ENCODE results near the gene MPV17L2. TPM values are rescaled to one million over a fixed set of nuclear protein-coding genes. Genes with fewer than 3 reads are reported as not detected.

MPV17L2 gene
- total and polyA plus RNA-seq, 2 donors (not counting 3 experiments of a cell fraction or from before 2014, with no cell fraction given) = 13.8 to 27.6 TPM

GRCh38 chr19:18197941-18198340 is 4.9 kb downstream of the MPV17L2 start:
- Histone ChIP-seq H3K9me1 (replicated peaks; ENCODE audit: control insufficient read depth, extremely low read depth, insufficient read depth, low read length) (no peaks in the 10 kb centered on the region), H3K27ac (ENCODE audit: insufficient read depth, low read depth, low read length) (no peak overlapping the region), H3K4me1 (ENCODE audit: control insufficient read depth, extremely low read depth, insufficient read depth, low read length) (peaks cover 10% of the 10 kb centered on the region), H3K27me3 (ENCODE audit: control insufficient read depth in 2 of 2, insufficient read depth in 2 of 2, low read length in 2 of 2) (no peaks in the 10 kb centered on the region), H2AFZ (ENCODE audit: low read depth, low read length) (no peak overlapping the region), H3K36me3 (ENCODE audit: control insufficient read depth in 2 of 2, extremely low read depth in 1 of 2, insufficient read depth in 2 of 2, low read length in 2 of 2) (peaks cover 0 to 6% of the 10 kb centered on the region in 2 experiments), H3K4me3 (replicated peaks in 1 of 3; ENCODE audit: insufficient read depth in 1 of 3, low read depth in 1 of 3, low read length in 3 of 3) (no peak overlapping the region), H3K9ac (replicated peaks; ENCODE audit: extremely low read depth, insufficient read depth, low read length) (no peak overlapping the region), H3K79me2 (ENCODE audit: control insufficient read depth, insufficient read depth, low read length) (no peaks in the 10 kb centered on the region), H3K9me3 (replicated peaks; ENCODE audit: control insufficient read depth, insufficient read depth, low read length) (no peaks in the 10 kb centered on the region), H4K20me1 (replicated peaks; ENCODE audit: control insufficient read depth, extremely low read depth, insufficient read depth, low read length) (no peaks in the 10 kb centered on the region), H3K4me2 (ENCODE audit: insufficient read depth, low read length) (no peak overlapping the region)
- TF ChIP-seq MYC (IDR thresholded peaks at IDR 0.05; ENCODE audit: low read depth, low read length) = no peak
- TF ChIP-seq MAX (IDR thresholded peaks at IDR 0.05; ENCODE audit: insufficient read depth, insufficient read length) = no peak
- TF ChIP-seq JUN (IDR thresholded peaks at IDR 0.05; ENCODE audit: borderline replicate concordance, insufficient read depth, insufficient read length, low read depth) = no peak
- no peak for TF ChIP-seq POLR2A (IDR thresholded peaks at IDR 0.05; ENCODE audit: low read depth, low read length)
- no peak for TF ChIP-seq POLR2AphosphoS5 (IDR thresholded peaks at IDR 0.05; ENCODE audit: insufficient read depth, low read depth, low read length)
- no peak for TF ChIP-seq CTCF (IDR thresholded peaks at IDR 0.05; ENCODE audit: extremely low read depth in 1 of 2, insufficient read depth in 1 of 2, low read depth in 1 of 2, low read length in 2 of 2)
- TF ChIP-seq EZH2 (IDR thresholded peaks at IDR 0.05; ENCODE audit: borderline replicate concordance, low read depth, low read length, severe bottlenecking) = no peak
- TF ChIP-seq GATA2 (IDR thresholded peaks at IDR 0.05; ENCODE audit: insufficient read depth, insufficient read length, low read depth, low read length) = no peak
- TF ChIP-seq FOS (IDR thresholded peaks at IDR 0.05; ENCODE audit: borderline replicate concordance, insufficient read depth, low read length) = no peak
- ChIA-PET CTCF (interaction anchor here (0.9 to 1.5 kb wide), 3 partner anchors 10 to 131 kb away, joined by 3 to 5 read pairs (median 3); no protein-coding TSS in a partner anchor), POLR2A (interaction anchor here (2.0 kb wide), 1 partner anchor 83 kb away, joined by 6 read pairs; the partner anchor contains the start of gene JUND)
- dilution Hi-C loops (cut with MboI; ENCODE audit: extremely low pct_ligation_motif_present, low sequenced_read_pairs) (no loop called here), intact Hi-C loops (cut with micrococcal nuclease) (no loop called here)
- no TSS peak for BruUV-seq (replicated peaks)
- FAIRE-seq (no peak), DNase-seq (ENCODE audit: low read depth, low spot score) (no peak)
